ENCODE results near the gene COL17A1. TPM values are rescaled to one million over a fixed set of nuclear protein-coding genes. Genes with fewer than 3 reads are reported as not detected.

COL17A1 gene
- polyA plus RNA-seq, 1 experiment: not detected

DNA sequence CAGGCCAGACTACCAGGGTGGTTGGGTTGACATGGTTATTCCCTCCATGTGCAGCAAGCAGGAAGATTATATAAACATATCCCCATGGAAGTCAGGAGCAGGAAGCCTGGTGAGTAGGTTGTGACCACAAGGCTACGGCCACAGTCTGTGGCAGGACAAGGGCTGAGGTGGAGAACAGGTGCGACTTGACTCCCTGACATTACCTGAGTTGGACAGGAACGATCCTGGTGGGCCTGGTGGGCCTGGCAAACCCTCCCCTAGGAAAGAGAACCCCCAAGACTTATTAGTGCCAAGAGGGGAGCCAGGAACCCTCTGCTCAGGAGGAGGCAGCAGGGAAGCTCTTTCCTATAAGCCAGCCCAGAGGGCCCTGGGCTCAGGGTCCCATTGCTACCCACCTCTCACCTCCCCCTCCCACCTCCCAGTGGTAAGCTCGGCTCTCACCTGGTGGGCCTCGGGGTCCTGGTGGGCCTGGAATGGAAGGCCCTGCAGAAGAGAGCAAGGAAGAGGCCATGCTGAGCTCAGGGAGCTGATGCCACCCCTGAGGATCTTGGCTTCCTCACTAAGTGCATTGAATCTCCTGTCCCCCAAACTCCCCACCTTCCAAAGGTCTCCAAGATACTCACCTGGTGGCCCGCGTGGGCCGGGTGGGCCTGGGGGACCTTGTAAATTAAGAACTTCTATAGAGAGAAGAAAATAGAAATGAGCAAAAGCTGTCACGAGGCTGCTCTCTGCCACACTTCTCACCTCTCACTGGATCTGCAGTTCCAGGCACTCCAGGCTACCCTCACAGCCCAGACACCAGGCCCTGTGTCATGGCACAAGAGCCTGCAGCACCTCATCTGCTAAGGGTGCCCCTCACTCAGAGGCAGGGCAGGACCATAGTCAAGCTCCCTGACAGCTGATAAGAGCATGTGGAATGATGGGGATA lies 44.6 kb downstream of the COL17A1 start:
- no peak for DNase-seq (ENCODE audit: low read depth, low spot score)
- Histone ChIP-seq H3K4me3 (ENCODE audit: low read depth, low read length) (no peak overlapping the region), H3K9me3 (ENCODE audit: control insufficient read depth, insufficient read depth, low read length) (no peaks in the 10 kb centered on the region), H3K27me3 (ENCODE audit: control insufficient read depth, insufficient read depth, low read length) (peaks cover 2% of the 10 kb centered on the region), H3K27ac (ENCODE audit: low read depth, low read length) (no peak overlapping the region)
- POLR2A ChIA-PET: no interaction called here
- TF ChIP-seq, protein P1, sequence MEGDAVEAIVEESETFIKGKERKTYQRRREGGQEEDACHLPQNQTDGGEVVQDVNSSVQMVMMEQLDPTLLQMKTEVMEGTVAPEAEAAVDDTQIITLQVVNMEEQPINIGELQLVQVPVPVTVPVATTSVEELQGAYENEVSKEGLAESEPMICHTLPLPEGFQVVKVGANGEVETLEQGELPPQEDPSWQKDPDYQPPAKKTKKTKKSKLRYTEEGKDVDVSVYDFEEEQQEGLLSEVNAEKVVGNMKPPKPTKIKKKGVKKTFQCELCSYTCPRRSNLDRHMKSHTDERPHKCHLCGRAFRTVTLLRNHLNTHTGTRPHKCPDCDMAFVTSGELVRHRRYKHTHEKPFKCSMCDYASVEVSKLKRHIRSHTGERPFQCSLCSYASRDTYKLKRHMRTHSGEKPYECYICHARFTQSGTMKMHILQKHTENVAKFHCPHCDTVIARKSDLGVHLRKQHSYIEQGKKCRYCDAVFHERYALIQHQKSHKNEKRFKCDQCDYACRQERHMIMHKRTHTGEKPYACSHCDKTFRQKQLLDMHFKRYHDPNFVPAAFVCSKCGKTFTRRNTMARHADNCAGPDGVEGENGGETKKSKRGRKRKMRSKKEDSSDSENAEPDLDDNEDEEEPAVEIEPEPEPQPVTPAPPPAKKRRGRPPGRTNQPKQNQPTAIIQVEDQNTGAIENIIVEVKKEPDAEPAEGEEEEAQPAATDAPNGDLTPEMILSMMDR (IDR thresholded peaks at IDR 0.05; ENCODE audit: low read depth, low read length): no peak
- CTCF ChIA-PET: interaction anchor here (1.2 kb wide), 1 partner anchor 233 kb away, joined by 3 read pairs; no protein-coding TSS in a partner anchor

DNA sequence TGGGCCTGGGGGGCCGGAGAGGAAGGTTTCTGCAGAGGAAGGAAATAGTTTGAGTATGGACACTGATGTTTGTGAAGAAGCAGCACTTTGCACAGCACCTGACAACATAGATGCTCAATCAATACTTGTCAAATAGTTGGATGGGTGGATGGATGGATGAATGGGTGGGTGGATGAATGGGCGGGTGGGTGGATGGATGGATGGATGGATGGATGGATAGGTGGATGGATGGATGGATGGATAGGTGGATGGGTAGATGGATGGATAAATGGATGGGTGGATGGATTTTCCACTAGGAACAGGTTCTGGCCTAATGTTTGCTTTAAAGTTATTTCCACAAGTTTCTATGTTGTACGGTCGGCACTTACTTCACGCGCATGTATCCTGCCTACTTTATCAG lies 45.3 kb downstream of the COL17A1 start:
- CTCF ChIA-PET: no interaction called here
- DNase-seq (ENCODE audit: low read depth, low spot score): no peak
- TF ChIP-seq, protein P1 (IDR thresholded peaks at IDR 0.05; ENCODE audit: low read depth, low read length): no peak

DNA sequence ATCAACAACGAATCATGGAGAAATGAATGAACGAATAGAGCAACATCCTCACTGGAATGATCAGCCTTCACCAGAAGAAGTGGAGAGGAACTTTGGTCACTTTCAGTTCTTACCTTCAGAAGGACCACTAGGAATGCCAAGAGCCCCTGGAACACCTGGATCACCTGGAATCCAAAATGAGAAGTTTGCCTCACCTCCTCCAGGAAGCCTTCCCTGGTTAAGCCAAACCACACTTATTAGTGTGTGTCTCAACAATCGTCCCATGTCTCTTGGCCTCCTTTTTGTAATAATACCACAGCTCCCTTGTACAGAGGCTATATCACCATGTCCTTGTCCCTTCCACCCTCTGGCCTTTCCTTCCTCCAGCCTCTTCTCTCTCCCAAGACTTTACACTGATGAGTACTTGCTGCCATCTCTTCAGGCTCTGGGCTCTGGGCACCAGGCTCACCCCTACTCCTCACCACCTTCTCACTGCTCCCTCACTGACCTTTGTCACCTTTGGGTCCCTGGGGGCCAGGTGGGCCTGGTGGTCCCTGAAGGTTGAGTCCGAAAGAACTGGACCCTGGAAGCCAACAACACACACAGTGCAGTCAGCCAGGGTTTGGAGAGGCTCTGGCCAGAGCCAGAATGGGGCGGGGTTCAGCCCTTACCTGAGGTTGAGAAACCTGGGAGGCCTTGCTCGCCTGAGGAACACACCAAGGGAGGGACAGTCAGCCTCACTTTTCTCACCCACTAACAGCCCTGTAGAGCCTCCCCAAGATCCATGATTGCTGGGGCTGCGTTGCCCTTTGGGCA lies 46.5 kb downstream of the COL17A1 start:
- no peaks in the 10 kb centered on the region for H3K27me3 ChIP-seq (ENCODE audit: control insufficient read depth, insufficient read depth, low read length)
- CTCF ChIA-PET: no interaction called here
- no peaks in the 10 kb centered on the region; the same call in 1 of the 2 replicates for H3K9me3 ChIP-seq (ENCODE audit: control insufficient read depth, insufficient read depth, low read length)
- TF ChIP-seq, protein P1 (IDR thresholded peaks at IDR 0.05; ENCODE audit: low read depth, low read length): no peak
- H3K4me3 ChIP-seq (ENCODE audit: low read depth, low read length): no peak overlapping the region
- no peak overlapping the region for H3K27ac ChIP-seq (ENCODE audit: low read depth, low read length)
- no peak for DNase-seq (ENCODE audit: low read depth, low spot score)
- POLR2A ChIA-PET: no interaction called here

More for the DNA sequence above, 45.3 kb downstream of the COL17A1 start:
- no peak overlapping the region for H3K4me3 ChIP-seq (ENCODE audit: low read depth, low read length)
- H3K27ac ChIP-seq (ENCODE audit: low read depth, low read length): no peak overlapping the region
- H3K27me3 ChIP-seq (ENCODE audit: control insufficient read depth, insufficient read depth, low read length): peaks cover 2% of the 10 kb centered on the region
- no peaks in the 10 kb centered on the region; the same call in 1 of the 2 replicates for H3K9me3 ChIP-seq (ENCODE audit: control insufficient read depth, insufficient read depth, low read length)
- POLR2A ChIA-PET: no interaction called here

DNA sequence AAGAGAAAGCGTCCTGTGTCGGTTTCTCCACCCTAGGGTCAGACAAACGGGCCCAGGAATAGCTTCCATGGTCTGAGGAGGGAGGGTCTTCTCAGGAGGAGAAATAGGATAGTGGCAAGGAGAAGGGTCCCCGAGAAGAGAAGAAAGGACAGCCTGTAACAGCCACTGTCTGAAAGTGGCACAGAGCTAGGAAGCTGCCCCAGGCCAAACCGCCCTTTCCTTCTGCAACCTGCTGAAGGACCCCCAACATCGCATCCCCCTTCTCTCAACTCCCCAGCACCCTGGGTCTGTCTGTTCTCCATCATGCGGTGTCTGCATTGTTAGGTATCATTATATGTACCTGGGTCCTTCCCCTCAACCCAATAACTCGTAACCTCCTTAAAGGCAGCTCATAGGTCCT lies 47.1 kb downstream of the COL17A1 start:
- Histone ChIP-seq H3K9me3 (ENCODE audit: control insufficient read depth, insufficient read depth, low read length) (no peaks in the 10 kb centered on the region; the same call in 1 of the 2 replicates), H3K4me3 (ENCODE audit: low read depth, low read length) (no peak overlapping the region), H3K27ac (ENCODE audit: low read depth, low read length) (no peak overlapping the region), H3K27me3 (ENCODE audit: control insufficient read depth, insufficient read depth, low read length) (no peaks in the 10 kb centered on the region)
- TF ChIP-seq, protein P1 (IDR thresholded peaks at IDR 0.05; ENCODE audit: low read depth, low read length): no peak
- DNase-seq (ENCODE audit: low read depth, low spot score): no peak
- ChIA-PET CTCF (no interaction called here), POLR2A (no interaction called here)

All from AG04450 (cell line).